Ramos (cell line): ENCODE measurements around the gene RPL18A.

ENCODE experiments used
- in situ Hi-C: fragments of 300-500 bp; cut with MboI; formaldehyde crosslinking; loops from one replicate; pipeline ENCODE4 v1.14.3; 2022; ENCODE audit warnings: low sequenced_read_pairs; ENCODE audit not compliant: unreplicated experiment

RPL18A gene

GRCh38 chr19:17841371-17841809 is 18.3 kb upstream of the RPL18A start:
- in situ Hi-C loops, result no loop called here

GRCh38 chr19:17841810-17842662 is 17.7 kb upstream of the RPL18A start:
- in situ Hi-C loops, result no loop called here

DNA sequence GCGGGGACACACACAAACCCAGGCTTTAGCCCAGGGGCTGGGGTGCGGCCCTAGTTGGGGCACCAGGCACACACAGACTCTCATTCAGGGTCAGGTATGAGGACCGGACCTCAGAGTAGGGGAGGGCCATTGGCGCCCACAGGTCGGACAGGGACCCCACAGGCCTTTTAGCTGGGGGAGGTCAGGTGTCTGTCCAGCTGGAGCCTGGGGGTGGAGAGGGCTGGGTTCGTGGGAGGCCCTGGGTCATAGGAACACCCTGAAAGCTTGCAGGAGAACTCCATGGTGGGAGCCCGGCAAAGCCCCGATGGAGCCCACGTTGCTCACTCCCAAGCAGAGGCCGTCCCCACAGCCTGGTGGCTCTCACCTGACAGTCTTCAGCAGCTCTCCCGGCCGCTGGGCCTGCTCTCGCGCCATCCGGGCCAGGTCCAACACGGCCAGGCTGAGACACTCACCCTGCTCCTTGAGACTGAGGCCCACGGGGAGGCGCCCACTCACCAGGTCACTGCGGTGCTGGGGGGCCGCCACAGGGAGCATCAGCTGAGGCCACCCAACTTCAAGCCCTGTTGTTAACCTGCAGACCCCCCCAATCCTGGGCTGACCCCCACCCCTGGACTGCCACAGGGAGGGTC is 16.9 kb upstream of the RPL18A start:
- in situ Hi-C loops, result no loop called here

GRCh38 chr19:17843292-17843827 is 16.4 kb upstream of the RPL18A start:
- in situ Hi-C loops, result no loop called here

DNA sequence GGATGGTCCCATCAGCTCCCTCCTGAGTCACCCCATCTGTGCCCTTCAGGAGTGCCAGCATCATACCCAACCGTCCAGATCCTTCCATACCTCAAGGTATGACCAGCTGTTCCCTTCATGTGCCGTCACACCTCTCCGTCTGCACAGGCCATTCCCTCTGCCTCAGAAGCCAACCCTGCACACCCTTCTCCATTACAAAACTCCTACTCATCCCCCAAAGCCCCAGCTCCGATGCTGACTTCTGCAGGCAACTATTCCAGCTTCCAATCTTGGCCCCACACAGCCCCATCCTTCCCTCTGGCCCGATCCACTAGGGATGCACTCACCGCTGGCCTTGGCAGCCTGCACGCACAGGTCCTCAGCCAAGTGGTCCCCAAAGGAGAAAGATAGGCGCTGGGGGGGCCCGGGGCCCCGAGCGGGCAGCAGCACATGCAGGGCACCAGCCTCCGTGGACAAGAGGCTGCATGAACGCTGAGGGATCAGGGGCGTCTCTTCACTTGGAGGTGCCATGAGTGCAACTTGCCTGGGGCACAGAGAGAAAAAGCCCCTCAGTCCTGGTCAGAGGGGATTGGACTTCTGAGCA is 15.7 kb upstream of the RPL18A start:
- in situ Hi-C loops, result no loop called here

DNA sequence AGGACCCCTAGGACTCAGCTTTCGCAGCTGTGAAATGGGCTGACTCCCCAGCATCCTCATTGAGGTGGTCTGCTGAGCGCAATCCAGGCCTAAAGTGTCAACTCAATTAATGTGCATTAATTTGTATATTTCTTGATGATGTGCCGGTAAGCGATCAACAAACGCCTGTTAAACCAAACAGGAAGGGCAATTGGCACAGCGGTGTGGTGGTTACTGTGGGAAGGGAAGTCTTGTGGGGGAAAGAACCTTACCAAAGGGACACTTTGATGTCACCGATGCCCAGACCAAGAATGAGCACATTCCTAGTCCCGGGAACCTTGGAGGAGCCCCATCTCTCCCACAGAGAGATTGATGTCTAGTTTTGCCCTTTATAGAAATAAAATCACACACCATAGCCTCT is 13.6 kb upstream of the RPL18A start:
- in situ Hi-C loops, result no loop called here

DNA sequence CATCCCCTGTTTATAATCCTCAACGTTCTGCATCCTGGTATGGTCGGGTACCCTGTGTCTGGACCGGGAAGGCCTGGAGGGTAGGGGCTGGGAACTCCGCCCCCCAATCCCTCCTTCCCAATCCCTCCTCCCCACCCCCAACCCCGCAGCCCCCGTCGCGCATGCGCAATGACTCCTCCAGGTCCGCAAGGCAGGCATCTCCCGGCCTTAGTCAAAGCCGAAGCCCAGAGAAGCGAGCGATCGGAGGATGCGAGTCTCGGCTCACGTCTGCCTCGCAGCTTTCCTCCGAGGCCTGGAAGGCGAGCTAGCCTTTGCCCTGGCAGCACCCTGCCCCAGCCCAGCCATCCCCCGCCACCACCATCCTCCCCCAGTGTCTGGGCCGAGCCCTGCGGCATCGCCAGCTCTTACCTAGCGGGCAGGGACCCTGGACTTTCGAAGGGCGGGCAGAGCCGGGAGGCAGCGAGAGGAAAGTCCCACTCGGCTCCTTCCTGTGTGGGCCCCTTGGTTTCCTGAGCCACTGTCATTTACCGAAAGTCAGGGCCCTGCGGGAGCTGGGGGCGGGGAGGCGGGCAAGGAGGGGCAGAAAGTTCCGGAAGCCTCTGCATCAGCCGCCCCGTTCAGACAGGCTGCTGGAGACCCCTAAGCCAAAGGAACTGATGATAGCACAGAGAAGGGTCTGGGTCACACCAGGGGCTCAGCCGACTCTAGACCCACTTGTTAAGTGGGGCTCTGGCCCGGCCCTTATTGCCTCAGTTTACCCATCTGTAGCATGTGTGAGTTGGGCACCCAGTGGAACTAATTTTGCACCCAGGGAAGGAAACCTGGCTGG is 12.0 kb upstream of the RPL18A start, which contains the start of gene JAK3:
JAK3 (minus strand) TSS at position 445 of the 829 bp plus-strand sequence. CDS start 3,565 bp downstream, outside the sequence.
- in situ Hi-C loops, result no loop called here

DNA sequence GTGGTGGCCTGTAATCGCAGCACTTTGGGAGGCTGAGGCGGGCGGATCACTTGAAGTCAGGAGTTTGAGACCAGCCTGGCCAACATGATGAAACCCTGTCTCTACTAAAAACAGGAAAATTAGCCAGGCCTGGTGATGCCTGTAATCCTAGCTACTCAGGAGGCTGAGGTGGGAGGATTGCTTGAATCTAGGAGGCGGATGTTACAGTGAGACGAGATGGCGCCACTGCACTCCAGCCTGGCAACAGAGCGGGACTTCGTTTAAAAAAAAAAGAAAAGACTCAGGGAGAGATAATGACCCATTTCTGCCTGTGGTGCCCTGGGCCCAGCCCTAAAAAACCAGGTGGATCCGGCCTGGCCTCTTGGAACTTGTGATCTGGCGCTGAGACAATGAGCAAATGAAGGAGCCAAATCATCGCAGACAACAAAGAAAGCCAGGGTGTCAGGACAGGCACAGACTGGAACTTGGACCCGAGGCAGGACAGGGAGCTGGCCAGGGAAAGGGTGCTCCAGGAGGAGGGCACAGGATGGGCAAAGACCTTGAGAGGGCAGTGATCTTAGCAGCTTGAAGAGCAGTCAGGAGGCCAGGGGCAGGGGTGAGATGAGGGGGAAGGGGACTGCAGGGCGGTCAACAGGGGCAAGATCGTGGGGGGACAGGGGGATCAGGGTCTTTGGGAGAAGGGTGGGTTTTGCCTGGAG is 11.0 kb upstream of the RPL18A start:
- in situ Hi-C loops, result no loop called here

GRCh38 chr19:17854061-17854460 is 5.6 kb upstream of the RPL18A start:
- in situ Hi-C loops, result loop anchor here (10.0 kb wide), 1 partner anchor 149 kb away; no protein-coding TSS in a partner anchor

DNA sequence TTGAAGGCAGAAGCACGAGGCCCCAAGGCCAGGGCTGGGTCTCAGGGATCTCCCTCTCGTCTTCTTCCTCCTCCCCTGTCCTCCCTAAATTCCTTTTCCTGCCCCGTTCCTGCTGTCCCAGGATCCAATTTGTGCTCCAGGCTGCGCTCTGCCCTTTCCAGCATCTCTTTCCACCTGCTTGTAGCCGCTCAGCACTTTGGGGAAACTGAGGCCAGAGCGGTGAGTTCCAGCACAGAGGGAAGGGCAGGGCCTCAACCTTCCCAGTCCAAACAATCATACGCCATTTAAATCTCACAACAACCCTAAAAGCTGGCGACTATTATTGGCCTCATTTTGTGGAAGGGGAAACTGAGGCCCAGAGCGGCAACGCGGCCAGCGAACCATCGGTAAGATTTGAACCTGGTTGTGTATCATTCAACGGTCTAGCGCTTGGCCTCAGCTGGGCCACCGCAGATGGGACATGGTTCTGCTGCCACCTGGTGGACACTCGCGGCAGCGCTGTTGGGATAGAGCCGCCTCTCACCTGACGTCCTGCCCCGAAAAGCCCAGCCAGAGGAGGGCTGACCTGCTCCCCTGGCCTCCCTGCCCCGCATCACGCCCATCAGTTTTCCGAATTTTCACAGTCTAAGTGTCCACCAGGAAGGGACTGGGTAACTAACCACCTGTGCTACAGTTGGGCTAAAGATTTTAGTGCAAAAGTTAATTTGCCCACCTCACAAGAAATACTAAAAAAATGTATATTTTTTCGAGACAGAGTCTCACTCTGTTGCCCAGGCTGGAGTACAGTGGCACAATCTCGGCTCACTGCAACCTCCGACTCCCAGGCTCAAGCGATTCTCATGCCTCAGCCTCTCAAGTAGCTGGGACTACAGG is 4.2 kb upstream of the RPL18A start:
- in situ Hi-C loops, result loop anchor here (10.0 kb wide), 1 partner anchor 151 kb away; no protein-coding TSS in a partner anchor

GRCh38 chr19:17860331-17860992 is 752 bp downstream of the RPL18A start:
- in situ Hi-C loops, result loop anchor here (10.0 kb wide), 1 partner anchor 134 kb away; no protein-coding TSS in a partner anchor

- in situ Hi-C loops, result loop anchor here (10.0 kb wide), 1 partner anchor 134 kb away; no protein-coding TSS in a partner anchor
Measured at GRCh38 chr19:17860993-17861360, 1.3 kb downstream of the RPL18A start.

GRCh38 chr19:17861542-17862402 is 2.1 kb downstream of the RPL18A start:
- in situ Hi-C loops, result loop anchor here (10.0 kb wide), 1 partner anchor 133 kb away; no protein-coding TSS in a partner anchor

GRCh38 chr19:17862711-17863519 is 3.2 kb downstream of the RPL18A start:
- in situ Hi-C loops, result loop anchor here (10.0 kb wide), 1 partner anchor 132 kb away; no protein-coding TSS in a partner anchor

DNA sequence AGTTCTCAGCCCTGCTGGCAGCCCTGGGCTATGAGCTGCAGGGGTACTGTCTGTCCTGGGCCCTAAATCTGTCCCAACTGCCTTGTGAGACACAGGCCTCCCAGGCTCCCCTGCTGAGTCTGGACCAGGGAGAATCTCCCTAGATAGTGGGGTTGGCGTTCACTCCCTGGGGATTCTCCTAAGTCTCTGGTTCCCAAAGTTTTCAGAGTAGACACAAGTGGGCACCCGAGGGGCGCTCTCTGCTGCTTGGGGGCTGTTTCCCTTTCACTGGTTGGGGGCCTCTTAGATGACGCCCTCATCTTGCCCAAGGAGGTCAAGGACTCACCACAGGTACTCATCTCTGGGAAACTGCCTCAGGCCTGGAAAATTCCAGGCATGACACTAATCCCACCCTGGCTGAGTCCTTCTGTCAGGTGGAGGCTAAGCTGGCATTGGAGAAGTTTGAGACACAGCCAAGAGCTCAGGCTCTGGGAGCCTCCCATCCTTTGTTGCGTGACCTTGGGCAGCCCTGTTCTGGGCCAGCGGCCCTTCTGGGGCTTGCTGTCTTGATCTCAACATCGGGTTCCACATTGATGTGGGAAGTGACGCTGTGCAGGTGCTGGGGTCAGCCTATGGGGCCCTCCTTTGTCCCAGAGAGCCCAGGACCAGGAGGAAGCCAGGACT is 3.9 kb downstream of the RPL18A start:
- in situ Hi-C loops, result loop anchor here (10.0 kb wide), 1 partner anchor 131 kb away; no protein-coding TSS in a partner anchor
